Vagina (tissue), 2 donors: ENCODE data around the gene MCTP2. TPM values are rescaled to one million over a fixed set of nuclear protein-coding genes. Genes with fewer than 3 reads are reported as not detected.

Source experiments
- DNase-seq, 2 donors: peaks; one replicate each; pipeline ENCODE4 v3.0.0-alpha.2; 2017; ENCODE audit errors: extremely low spot score in 2 of 2
- H3K27ac ChIP-seq: fragments of 200-600 bp; sonication (generic); one replicate; pipeline ENCODE4 v1.5.1; 2019
- H3K27me3 ChIP-seq: fragments of 200-600 bp; sonication (generic); one replicate; pipeline ENCODE4 v1.5.1; 2019
- H3K36me3 ChIP-seq, 2 donors: fragments of 200-600 bp; sonication (generic); one replicate each; pipeline ENCODE4 v1.5.1; 2017 to 2019
- H3K4me1 ChIP-seq: fragments of 200-600 bp; sonication (generic); one replicate; pipeline ENCODE4 v1.5.1; 2019
- H3K4me3 ChIP-seq, 2 donors: fragments of 200-600 bp; sonication (generic); 1 replicate in 1 of 2; 2 replicates in 1 of 2; pipeline ENCODE4 v1.5.1; 2016 to 2019
- H3K9me3 ChIP-seq: fragments of 200-600 bp; sonication (generic); one replicate; pipeline ENCODE4 v1.5.1; 2019
- POLR2A ChIP-seq, 2 donors: fragments of 450-650 bp; IDR thresholded peaks; one replicate each; pipeline ENCODE4 v1.6.1; 2017; ENCODE audit warnings: antibody characterized with exemption in 2 of 2, mild to moderate bottlenecking in 2 of 2, moderate library complexity in 2 of 2
- POLR2AphosphoS5 ChIP-seq, 2 donors: sonication (generic); formaldehyde crosslinking; IDR thresholded peaks; one replicate each; pipeline ENCODE4 v1.9.0; 2017; ENCODE audit warnings: antibody characterized with exemption in 2 of 2, mild to moderate bottlenecking in 2 of 2, low read depth in 1 of 2; ENCODE audit not compliant: insufficient read depth in 1 of 2
- intact Hi-C: fragments of 100-400 bp; cut with DNase I; formaldehyde crosslinking; loops from one replicate; pipeline ENCODE4 v1.15.1; 2023
- total RNA-seq: library from RNA; depleted of rRNA; stranded (reverse); fragments of >200 nt; gene quantifications from one replicate; pipeline ENCODE4 v1.2.3, GENCODE V29; 2016
- TF ChIP-seq, protein P1 (sequence below), 3 experiments: fragments of 450-650 bp in 2 of 3; fragments of 200-600 bp in 1 of 3; sonication (generic) in 1 of 3; IDR thresholded peaks; one replicate each; pipeline ENCODE4 v1.5.1; 2017 to 2019; ENCODE audit warnings: antibody characterized with exemption in 3 of 3, mild to moderate bottlenecking in 2 of 3, moderate library complexity in 2 of 3

MCTP2 gene
- total RNA-seq, 1 donor from 2014 or later = 21.1 TPM

DNA sequence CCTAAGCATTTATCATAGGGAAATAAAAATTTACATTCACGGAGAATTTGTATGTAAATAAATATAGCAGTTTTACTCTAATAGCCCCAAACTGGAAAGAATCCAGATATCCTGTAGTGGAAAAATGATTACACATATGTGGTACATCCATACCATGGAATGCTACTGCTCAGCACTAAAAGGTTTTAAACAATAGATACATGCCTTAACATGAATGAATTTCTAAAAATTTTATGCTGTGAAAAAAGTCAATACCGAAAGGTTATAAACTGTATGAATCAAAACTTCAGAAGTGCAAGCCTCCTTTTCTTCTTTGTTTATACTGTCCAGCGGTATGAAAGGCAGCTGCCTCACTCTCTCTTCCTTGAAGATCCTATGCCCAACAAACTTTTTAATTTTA is 37.5 kb upstream of the MCTP2 start:
- intact Hi-C loops = no loop called here
- Histone ChIP-seq H3K9me3 (no peaks in the 10 kb centered on the region), H3K27ac (no peak overlapping the region), H3K4me3 (no peak overlapping the region), H3K27me3 (no peaks in the 10 kb centered on the region), H3K36me3 (no peaks in the 10 kb centered on the region), H3K4me1 (no peaks in the 10 kb centered on the region)
- no peak for TF ChIP-seq POLR2AphosphoS5 (IDR thresholded peaks at IDR 0.05; ENCODE audit: insufficient read depth in 1 of 2, low read depth in 1 of 2)
- no peak for TF ChIP-seq POLR2A (IDR thresholded peaks at IDR 0.05)
- TF ChIP-seq, protein P1, sequence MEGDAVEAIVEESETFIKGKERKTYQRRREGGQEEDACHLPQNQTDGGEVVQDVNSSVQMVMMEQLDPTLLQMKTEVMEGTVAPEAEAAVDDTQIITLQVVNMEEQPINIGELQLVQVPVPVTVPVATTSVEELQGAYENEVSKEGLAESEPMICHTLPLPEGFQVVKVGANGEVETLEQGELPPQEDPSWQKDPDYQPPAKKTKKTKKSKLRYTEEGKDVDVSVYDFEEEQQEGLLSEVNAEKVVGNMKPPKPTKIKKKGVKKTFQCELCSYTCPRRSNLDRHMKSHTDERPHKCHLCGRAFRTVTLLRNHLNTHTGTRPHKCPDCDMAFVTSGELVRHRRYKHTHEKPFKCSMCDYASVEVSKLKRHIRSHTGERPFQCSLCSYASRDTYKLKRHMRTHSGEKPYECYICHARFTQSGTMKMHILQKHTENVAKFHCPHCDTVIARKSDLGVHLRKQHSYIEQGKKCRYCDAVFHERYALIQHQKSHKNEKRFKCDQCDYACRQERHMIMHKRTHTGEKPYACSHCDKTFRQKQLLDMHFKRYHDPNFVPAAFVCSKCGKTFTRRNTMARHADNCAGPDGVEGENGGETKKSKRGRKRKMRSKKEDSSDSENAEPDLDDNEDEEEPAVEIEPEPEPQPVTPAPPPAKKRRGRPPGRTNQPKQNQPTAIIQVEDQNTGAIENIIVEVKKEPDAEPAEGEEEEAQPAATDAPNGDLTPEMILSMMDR (IDR thresholded peaks at IDR 0.05) = no peak
- DNase-seq = no peak

DNA sequence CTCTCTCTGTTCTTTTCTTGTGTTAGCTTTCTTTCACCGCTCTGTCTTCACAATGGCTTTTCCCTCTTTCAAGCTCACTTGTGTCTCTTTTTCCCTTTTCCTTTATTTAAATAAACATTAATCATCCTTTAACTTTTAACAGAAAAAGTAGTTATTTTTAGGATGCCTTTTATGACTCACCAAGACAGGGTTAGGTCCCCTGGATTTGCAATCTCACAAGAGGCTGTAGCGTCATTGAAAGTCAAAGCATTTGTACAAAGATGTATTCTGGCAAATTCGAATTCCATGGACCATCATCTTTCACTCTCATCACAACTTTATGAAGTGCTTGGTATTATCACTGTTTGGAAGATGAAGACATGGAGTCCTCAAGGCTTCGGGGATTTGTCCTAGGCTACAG is 34.8 kb upstream of the MCTP2 start:
- TF ChIP-seq POLR2AphosphoS5 (IDR thresholded peaks at IDR 0.05; ENCODE audit: insufficient read depth in 1 of 2, low read depth in 1 of 2) (no peak), POLR2A (IDR thresholded peaks at IDR 0.05) (no peak)
- TF ChIP-seq, protein P1 (IDR thresholded peaks at IDR 0.05) = no peak
- no peak for DNase-seq
- intact Hi-C loops = no loop called here
- Histone ChIP-seq H3K4me1 (no peaks in the 10 kb centered on the region), H3K27me3 (no peaks in the 10 kb centered on the region), H3K36me3 (no peaks in the 10 kb centered on the region), H3K9me3 (no peaks in the 10 kb centered on the region), H3K27ac (no peak overlapping the region), H3K4me3 (no peak overlapping the region)

DNA sequence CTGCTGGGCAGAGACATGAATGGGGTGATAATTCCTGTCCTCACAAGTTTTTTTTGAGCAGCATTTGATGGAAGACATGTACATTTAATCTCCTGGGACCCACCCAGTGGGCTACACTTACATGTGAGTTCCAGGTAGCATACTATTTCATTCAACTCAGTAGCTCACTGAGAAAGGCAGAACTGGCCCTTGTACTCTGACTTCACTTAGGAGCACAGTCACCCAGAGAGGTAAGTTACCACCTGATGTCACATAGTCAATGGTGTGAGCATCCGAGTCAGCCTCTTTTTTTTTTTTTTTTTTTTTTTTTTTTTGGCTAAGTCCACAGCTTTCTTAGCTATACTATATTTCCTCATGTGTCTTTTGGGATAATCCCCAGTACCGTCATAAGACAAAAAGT is 32.7 kb upstream of the MCTP2 start:
- DNase-seq = no peak
- intact Hi-C loops = no loop called here
- Histone ChIP-seq H3K36me3 (no peaks in the 10 kb centered on the region), H3K27me3 (no peaks in the 10 kb centered on the region), H3K4me3 (no peak overlapping the region), H3K9me3 (no peaks in the 10 kb centered on the region), H3K4me1 (no peaks in the 10 kb centered on the region), H3K27ac (no peak overlapping the region)
- TF ChIP-seq, protein P1 (IDR thresholded peaks at IDR 0.05) = no peak
- TF ChIP-seq POLR2A (IDR thresholded peaks at IDR 0.05) = no peak
- TF ChIP-seq POLR2AphosphoS5 (IDR thresholded peaks at IDR 0.05; ENCODE audit: insufficient read depth in 1 of 2, low read depth in 1 of 2) = no peak

DNA sequence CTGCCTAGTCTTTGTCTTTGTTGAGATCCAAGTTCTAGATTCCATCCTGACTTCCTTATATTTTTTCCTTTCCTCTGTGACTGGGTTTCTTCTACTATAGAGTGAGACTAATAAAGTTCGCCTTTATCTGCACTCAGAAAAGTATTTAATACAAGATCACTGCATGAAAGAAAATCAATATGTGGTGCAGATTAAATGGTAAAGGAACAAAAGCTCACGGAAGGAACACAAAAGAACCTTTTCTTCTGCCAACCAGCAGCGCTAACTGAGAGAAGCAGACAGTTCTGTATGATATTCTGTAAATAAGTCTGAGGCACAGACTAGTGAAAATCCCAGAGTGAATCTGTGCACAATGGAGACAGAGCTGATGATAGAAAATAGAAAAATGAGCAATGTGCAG is 31.6 kb upstream of the MCTP2 start:
- Histone ChIP-seq H3K4me3 (no peak overlapping the region), H3K27me3 (no peaks in the 10 kb centered on the region), H3K9me3 (no peaks in the 10 kb centered on the region), H3K4me1 (no peaks in the 10 kb centered on the region), H3K27ac (no peak overlapping the region), H3K36me3 (no peaks in the 10 kb centered on the region)
- intact Hi-C loops = no loop called here
- no peak for DNase-seq
- TF ChIP-seq POLR2AphosphoS5 (IDR thresholded peaks at IDR 0.05; ENCODE audit: insufficient read depth in 1 of 2, low read depth in 1 of 2) (no peak), POLR2A (IDR thresholded peaks at IDR 0.05) (no peak)
- TF ChIP-seq, protein P1 (IDR thresholded peaks at IDR 0.05) = no peak

DNA sequence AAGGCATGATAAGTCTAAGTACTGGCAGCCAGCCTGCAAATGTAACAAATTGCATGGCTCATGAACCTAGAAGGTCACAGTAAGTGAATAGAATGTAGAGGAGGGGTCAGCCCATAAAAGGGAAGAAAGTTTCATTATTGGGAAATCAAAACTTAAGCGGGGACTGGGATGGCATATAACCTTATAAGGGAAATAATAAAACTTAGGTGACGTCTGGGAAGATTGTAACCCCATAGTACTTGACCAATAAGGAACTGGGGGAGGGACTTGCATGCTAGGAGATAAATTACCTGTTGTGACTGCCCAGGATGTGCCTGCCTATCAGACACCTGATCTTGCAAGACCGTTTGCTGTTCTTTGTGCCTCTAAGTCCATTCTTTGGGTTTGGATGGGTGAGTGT is 28.1 kb upstream of the MCTP2 start:
- no peaks in the 10 kb centered on the region for H3K36me3 ChIP-seq
- intact Hi-C loops = no loop called here
- TF ChIP-seq POLR2AphosphoS5 (IDR thresholded peaks at IDR 0.05; ENCODE audit: insufficient read depth in 1 of 2, low read depth in 1 of 2) (no peak), POLR2A (IDR thresholded peaks at IDR 0.05) (no peak)
- TF ChIP-seq, protein P1 (IDR thresholded peaks at IDR 0.05) = no peak
- H3K9me3 ChIP-seq = no peaks in the 10 kb centered on the region
- DNase-seq = no peak
- H3K4me3 ChIP-seq = no peak overlapping the region
- H3K4me1 ChIP-seq = no peaks in the 10 kb centered on the region
- no peaks in the 10 kb centered on the region for H3K27me3 ChIP-seq
- no peak overlapping the region for H3K27ac ChIP-seq
